Measurements from ENCODE around the gene NME7.
"Not testable (repeated sequence)": the region's sequence is repeated elsewhere in the genome, so short reads cannot be mapped to it uniquely, and the experiment has no call there.

DNA sequence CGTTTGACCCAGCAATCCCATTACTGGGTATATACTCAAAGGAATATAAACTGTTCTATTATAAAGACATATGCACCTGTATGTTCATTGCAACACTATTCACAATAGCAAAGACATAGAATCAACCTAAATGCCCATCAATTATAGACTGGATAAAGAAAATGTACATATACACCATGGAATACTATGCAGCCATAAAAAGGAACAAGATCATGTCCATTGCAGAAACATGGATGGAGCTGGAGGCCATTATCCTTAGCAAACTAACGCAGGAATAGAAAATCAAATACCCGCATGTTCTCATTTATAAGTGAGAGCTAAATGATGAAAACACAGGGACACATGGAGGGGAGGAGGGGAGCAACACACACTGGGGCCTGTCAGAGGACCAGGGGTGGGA, 188.2 kb downstream of the NME7 start:
- TF ChIP-seq, protein P1, sequence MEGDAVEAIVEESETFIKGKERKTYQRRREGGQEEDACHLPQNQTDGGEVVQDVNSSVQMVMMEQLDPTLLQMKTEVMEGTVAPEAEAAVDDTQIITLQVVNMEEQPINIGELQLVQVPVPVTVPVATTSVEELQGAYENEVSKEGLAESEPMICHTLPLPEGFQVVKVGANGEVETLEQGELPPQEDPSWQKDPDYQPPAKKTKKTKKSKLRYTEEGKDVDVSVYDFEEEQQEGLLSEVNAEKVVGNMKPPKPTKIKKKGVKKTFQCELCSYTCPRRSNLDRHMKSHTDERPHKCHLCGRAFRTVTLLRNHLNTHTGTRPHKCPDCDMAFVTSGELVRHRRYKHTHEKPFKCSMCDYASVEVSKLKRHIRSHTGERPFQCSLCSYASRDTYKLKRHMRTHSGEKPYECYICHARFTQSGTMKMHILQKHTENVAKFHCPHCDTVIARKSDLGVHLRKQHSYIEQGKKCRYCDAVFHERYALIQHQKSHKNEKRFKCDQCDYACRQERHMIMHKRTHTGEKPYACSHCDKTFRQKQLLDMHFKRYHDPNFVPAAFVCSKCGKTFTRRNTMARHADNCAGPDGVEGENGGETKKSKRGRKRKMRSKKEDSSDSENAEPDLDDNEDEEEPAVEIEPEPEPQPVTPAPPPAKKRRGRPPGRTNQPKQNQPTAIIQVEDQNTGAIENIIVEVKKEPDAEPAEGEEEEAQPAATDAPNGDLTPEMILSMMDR (IDR thresholded peaks at IDR 0.05; ENCODE audit: low read depth, low read length, missing input control): not testable (repeated sequence)
- TF ChIP-seq, protein P2, sequence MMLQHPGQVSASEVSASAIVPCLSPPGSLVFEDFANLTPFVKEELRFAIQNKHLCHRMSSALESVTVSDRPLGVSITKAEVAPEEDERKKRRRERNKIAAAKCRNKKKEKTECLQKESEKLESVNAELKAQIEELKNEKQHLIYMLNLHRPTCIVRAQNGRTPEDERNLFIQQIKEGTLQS (IDR thresholded peaks at IDR 0.05): not testable (repeated sequence)
- not testable (repeated sequence) for TF ChIP-seq RAD21 (IDR thresholded peaks at IDR 0.05); SP1 (IDR thresholded peaks at IDR 0.05); GABPA (IDR thresholded peaks at IDR 0.05 in 1 of 2, conservative IDR thresholded peaks at IDR 0.05 in 1 of 2); NR2F2 (IDR thresholded peaks at IDR 0.05); JUND (IDR thresholded peaks at IDR 0.05); HNF4A (conservative IDR thresholded peaks at IDR 0.05); RXRA (IDR thresholded peaks at IDR 0.05)
- TF ChIP-seq, protein P3, sequence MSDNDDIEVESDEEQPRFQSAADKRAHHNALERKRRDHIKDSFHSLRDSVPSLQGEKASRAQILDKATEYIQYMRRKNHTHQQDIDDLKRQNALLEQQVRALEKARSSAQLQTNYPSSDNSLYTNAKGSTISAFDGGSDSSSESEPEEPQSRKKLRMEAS (IDR thresholded peaks at IDR 0.05): not testable (repeated sequence)
- TF ChIP-seq, protein P4, sequence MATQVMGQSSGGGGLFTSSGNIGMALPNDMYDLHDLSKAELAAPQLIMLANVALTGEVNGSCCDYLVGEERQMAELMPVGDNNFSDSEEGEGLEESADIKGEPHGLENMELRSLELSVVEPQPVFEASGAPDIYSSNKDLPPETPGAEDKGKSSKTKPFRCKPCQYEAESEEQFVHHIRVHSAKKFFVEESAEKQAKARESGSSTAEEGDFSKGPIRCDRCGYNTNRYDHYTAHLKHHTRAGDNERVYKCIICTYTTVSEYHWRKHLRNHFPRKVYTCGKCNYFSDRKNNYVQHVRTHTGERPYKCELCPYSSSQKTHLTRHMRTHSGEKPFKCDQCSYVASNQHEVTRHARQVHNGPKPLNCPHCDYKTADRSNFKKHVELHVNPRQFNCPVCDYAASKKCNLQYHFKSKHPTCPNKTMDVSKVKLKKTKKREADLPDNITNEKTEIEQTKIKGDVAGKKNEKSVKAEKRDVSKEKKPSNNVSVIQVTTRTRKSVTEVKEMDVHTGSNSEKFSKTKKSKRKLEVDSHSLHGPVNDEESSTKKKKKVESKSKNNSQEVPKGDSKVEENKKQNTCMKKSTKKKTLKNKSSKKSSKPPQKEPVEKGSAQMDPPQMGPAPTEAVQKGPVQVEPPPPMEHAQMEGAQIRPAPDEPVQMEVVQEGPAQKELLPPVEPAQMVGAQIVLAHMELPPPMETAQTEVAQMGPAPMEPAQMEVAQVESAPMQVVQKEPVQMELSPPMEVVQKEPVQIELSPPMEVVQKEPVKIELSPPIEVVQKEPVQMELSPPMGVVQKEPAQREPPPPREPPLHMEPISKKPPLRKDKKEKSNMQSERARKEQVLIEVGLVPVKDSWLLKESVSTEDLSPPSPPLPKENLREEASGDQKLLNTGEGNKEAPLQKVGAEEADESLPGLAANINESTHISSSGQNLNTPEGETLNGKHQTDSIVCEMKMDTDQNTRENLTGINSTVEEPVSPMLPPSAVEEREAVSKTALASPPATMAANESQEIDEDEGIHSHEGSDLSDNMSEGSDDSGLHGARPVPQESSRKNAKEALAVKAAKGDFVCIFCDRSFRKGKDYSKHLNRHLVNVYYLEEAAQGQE (IDR thresholded peaks at IDR 0.05): not testable (repeated sequence)

All from liver (tissue), 3 donors.